GM12864 (cell line): Measurements from ENCODE around the gene PPY.

ENCODE experiments used
- DNase-seq: peaks from one replicate; pipeline ENCODE4 v3.0.0-alpha.2; 2011; ENCODE audit warnings: low read depth
- H3K4me3 ChIP-seq: 2 replicates; pipeline ENCODE4 v1.5.1; 2011; ENCODE audit warnings: mild to moderate bottlenecking, low read depth, low read length, control low read depth
- CTCF ChIP-seq: IDR thresholded peaks from 2 replicates; pipeline ENCODE4 v1.5.1; 2011; ENCODE audit warnings: low read depth, mild to moderate bottlenecking, moderate library complexity, low read length, control low read depth, inconsistent platforms; ENCODE audit errors: missing control alignments

Gene PPY

GRCh38 chr17:43891851-43892646 lies 50.2 kb downstream of the PPY start:
- TF ChIP-seq CTCF = no peak
- no peak overlapping the region for H3K4me3 ChIP-seq
- DNase-seq = no peak
